Endothelial cell of umbilical vein (primary cell): ENCODE data around the gene ASB2. TPM values are rescaled to one million over a fixed set of nuclear protein-coding genes. Genes with fewer than 3 reads are reported as not detected.

Source experiments
- BruUV-seq: library from RNA; stranded (reverse); fragments of 400-500 nt; replicated peaks from 2 replicates; lab custom pipeline; 2021; lab: Mats Ljungman, UMichigan
- CTCF ChIA-PET: fragments of 300-600, 350-600 bp; sonication (Branson Sonifier 250); formaldehyde crosslinking; loops from one replicate; lab custom pipeline; 2021; ENCODE audit warnings: antibody characterized with exemption, inconsistent platforms; lab: Charles Lee
- POLR2A ChIA-PET: fragments of 300-600, 350-600 bp; sonication (Branson Sonifier 250); formaldehyde crosslinking; loops from one replicate; lab custom pipeline; 2021; ENCODE audit warnings: antibody characterized with exemption, inconsistent platforms; lab: Charles Lee
- DNase-seq: peaks from one replicate; pipeline ENCODE4 v3.0.0-alpha.2; 2011; ENCODE audit warnings: low read depth, low spot score
- FAIRE-seq: peaks from 2 replicates; lab custom pipeline; 2011; peaks lifted over from hg19 to GRCh38; lab: Jason Lieb, UNC
- H2AFZ ChIP-seq: 2 replicates; pipeline ENCODE4 v1.6.0; 2012; ENCODE audit warnings: low read depth, low read length, control low read depth, inconsistent platforms
- H3K27ac ChIP-seq: 2 replicates; pipeline ENCODE4 v1.5.1; 2011; ENCODE audit warnings: low read depth, mild to moderate bottlenecking, control low read depth, low read length, moderate library complexity; ENCODE audit not compliant: insufficient read depth
- H3K27me3 ChIP-seq, 2 experiments: 2 replicates each; pipeline versions ENCODE4 v1.6.0 to v1.6.1; 2011; ENCODE audit warnings: low read length in 2 of 2, mixed read lengths in 1 of 2; ENCODE audit not compliant: control insufficient read depth in 2 of 2, insufficient read depth in 2 of 2
- H3K36me3 ChIP-seq, 2 experiments: 2 replicates in 1 of 2; 3 replicates in 1 of 2; pipeline ENCODE4 v1.5.1; 2011; ENCODE audit warnings: low read length in 2 of 2, mild to moderate bottlenecking in 1 of 2, moderate library complexity in 1 of 2; ENCODE audit not compliant: control insufficient read depth in 2 of 2, insufficient read depth in 2 of 2; ENCODE audit errors: extremely low read depth in 1 of 2
- H3K4me1 ChIP-seq: 3 replicates; pipeline ENCODE4 v1.5.1; 2011; ENCODE audit warnings: mild to moderate bottlenecking, low read length; ENCODE audit not compliant: control insufficient read depth, insufficient read depth; ENCODE audit errors: extremely low read depth
- H3K4me2 ChIP-seq: 2 replicates; pipeline ENCODE4 v1.6.1; 2011; ENCODE audit warnings: low read length, control low read depth, mixed read lengths; ENCODE audit not compliant: insufficient read depth
- H3K4me3 ChIP-seq, 3 experiments: fragments of 200-600 bp in 1 of 3; sonication (generic), shearing (Covaris generic) in 1 of 3; replicated peaks in 1 of 3; 2 replicates each; pipeline ENCODE4 v1.5.1; 2011 to 2016; ENCODE audit warnings: control low read depth in 3 of 3, low read length in 3 of 3, mild to moderate bottlenecking in 2 of 3, inconsistent platforms in 1 of 3, low read depth in 1 of 3, moderate library complexity in 1 of 3; ENCODE audit not compliant: insufficient read depth in 1 of 3
- H3K79me2 ChIP-seq: 2 replicates; pipeline ENCODE4 v1.6.0; 2012; ENCODE audit warnings: low read length, inconsistent platforms; ENCODE audit not compliant: control insufficient read depth, insufficient read depth
- H3K9ac ChIP-seq: replicated peaks from 2 replicates; pipeline ENCODE3; 2011; ENCODE audit warnings: low read length, control low read depth; ENCODE audit not compliant: insufficient read depth; ENCODE audit errors: extremely low read depth
- H3K9me1 ChIP-seq: replicated peaks from 3 replicates; pipeline ENCODE4 v1.6.0; 2011; ENCODE audit warnings: mild to moderate bottlenecking, low read length; ENCODE audit not compliant: control insufficient read depth, insufficient read depth; ENCODE audit errors: extremely low read depth
- H3K9me3 ChIP-seq: replicated peaks from 2 replicates; pipeline ENCODE4 v1.5.1; 2012; ENCODE audit warnings: low read length, inconsistent platforms; ENCODE audit not compliant: control insufficient read depth, insufficient read depth
- H4K20me1 ChIP-seq: replicated peaks from 2 replicates; pipeline ENCODE3; 2011; ENCODE audit warnings: mild to moderate bottlenecking, low read length; ENCODE audit not compliant: control insufficient read depth, insufficient read depth; ENCODE audit errors: extremely low read depth
- EZH2 ChIP-seq: IDR thresholded peaks from 2 replicates; pipeline ENCODE4 v1.6.1; 2012; ENCODE audit warnings: borderline replicate concordance, low read depth, mild to moderate bottlenecking, moderate library complexity, low read length, inconsistent platforms; ENCODE audit not compliant: severe bottlenecking
- FOS ChIP-seq: IDR thresholded peaks from 2 replicates; pipeline ENCODE4 v1.6.1; 2011; ENCODE audit warnings: mild to moderate bottlenecking, low read length, moderate library complexity, borderline replicate concordance; ENCODE audit not compliant: insufficient read depth
- GATA2 ChIP-seq: IDR thresholded peaks from 2 replicates; pipeline ENCODE4 v1.7.0; 2011; ENCODE audit warnings: low read depth, mild to moderate bottlenecking, moderate library complexity, mixed read lengths, low read length; ENCODE audit not compliant: insufficient read length, insufficient read depth
- JUN ChIP-seq: IDR thresholded peaks from 2 replicates; pipeline ENCODE4 v1.6.1; 2011; ENCODE audit warnings: borderline replicate concordance, low read depth; ENCODE audit not compliant: insufficient read length, insufficient read depth
- MAX ChIP-seq: IDR thresholded peaks from 2 replicates; pipeline ENCODE4 v1.6.1; 2011; ENCODE audit not compliant: insufficient read depth, insufficient read length
- MYC ChIP-seq: IDR thresholded peaks from one replicate; pipeline ENCODE4 v1.6.1; 2011; ENCODE audit warnings: mild to moderate bottlenecking, low read depth, low read length
- POLR2A ChIP-seq: IDR thresholded peaks from 2 replicates; pipeline ENCODE4 v1.6.1; 2012; ENCODE audit warnings: low read depth, mild to moderate bottlenecking, control low read depth, low read length
- POLR2AphosphoS5 ChIP-seq: IDR thresholded peaks from 2 replicates; pipeline ENCODE4 v1.6.1; 2012; ENCODE audit warnings: low read depth, mild to moderate bottlenecking, control low read depth, low read length, moderate library complexity; ENCODE audit not compliant: insufficient read depth
- dilution Hi-C: fragments of 300-500 bp; cut with MboI; formaldehyde crosslinking; loops from one replicate; pipeline ENCODE4 v1.15.0; 2019; ENCODE audit warnings: low sequenced_read_pairs; ENCODE audit not compliant: extremely low pct_ligation_motif_present
- intact Hi-C: fragments of 100-400 bp; cut with micrococcal nuclease; formaldehyde crosslinking; loops from one replicate; pipeline ENCODE4 v1.10.0; 2022
- polyA plus RNA-seq, 4 experiments: library from polyadenylated mRNA; depleted of rRNA in 3 of 4; stranded (reverse) in 3 of 4; unstranded in 1 of 4; fragments of >200 nt; gene quantifications; 2 replicates each; pipeline versions ENCODE4 v1.2.1 to v1.2.3, GENCODE V29; 2011 to 2012; ENCODE audit warnings: missing spikeins in 1 of 4
- total RNA-seq: library from RNA; stranded (reverse); gene quantifications from 2 replicates; pipeline ENCODE4 v1.2.3, GENCODE V29; 2021
- TF ChIP-seq, protein P1 (sequence below), 2 donors: IDR thresholded peaks; 1 replicate in 1 of 2; 2 replicates in 1 of 2; pipeline ENCODE4 v1.5.1; 2011; ENCODE audit warnings: low read length in 2 of 2, mild to moderate bottlenecking in 2 of 2, moderate library complexity in 2 of 2, control low read depth in 1 of 2, inconsistent platforms in 1 of 2, low read depth in 1 of 2; ENCODE audit not compliant: insufficient read depth in 1 of 2; ENCODE audit errors: extremely low read depth in 1 of 2

ASB2 gene
- total and polyA plus RNA-seq, 2 donors (not counting 3 experiments of a cell fraction or from before 2014, with no cell fraction given) = not detected

- H2AFZ ChIP-seq = no peak overlapping the region
- no peaks in the 10 kb centered on the region for H3K36me3 ChIP-seq
- H3K9me1 ChIP-seq = no peaks in the 10 kb centered on the region
- no peaks in the 10 kb centered on the region for H3K4me1 ChIP-seq
- TF ChIP-seq POLR2A = no peak
- TF ChIP-seq MAX = no peak
- TF ChIP-seq MYC = no peak
- no peak for TF ChIP-seq EZH2
- TF ChIP-seq GATA2 = no peak
- TF ChIP-seq POLR2AphosphoS5 = no peak
- no peak for TF ChIP-seq JUN
- TF ChIP-seq, protein P1, sequence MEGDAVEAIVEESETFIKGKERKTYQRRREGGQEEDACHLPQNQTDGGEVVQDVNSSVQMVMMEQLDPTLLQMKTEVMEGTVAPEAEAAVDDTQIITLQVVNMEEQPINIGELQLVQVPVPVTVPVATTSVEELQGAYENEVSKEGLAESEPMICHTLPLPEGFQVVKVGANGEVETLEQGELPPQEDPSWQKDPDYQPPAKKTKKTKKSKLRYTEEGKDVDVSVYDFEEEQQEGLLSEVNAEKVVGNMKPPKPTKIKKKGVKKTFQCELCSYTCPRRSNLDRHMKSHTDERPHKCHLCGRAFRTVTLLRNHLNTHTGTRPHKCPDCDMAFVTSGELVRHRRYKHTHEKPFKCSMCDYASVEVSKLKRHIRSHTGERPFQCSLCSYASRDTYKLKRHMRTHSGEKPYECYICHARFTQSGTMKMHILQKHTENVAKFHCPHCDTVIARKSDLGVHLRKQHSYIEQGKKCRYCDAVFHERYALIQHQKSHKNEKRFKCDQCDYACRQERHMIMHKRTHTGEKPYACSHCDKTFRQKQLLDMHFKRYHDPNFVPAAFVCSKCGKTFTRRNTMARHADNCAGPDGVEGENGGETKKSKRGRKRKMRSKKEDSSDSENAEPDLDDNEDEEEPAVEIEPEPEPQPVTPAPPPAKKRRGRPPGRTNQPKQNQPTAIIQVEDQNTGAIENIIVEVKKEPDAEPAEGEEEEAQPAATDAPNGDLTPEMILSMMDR (IDR thresholded peaks at IDR 0.05; ENCODE audit: extremely low read depth in 1 of 2, insufficient read depth in 1 of 2, low read depth in 1 of 2, low read length in 2 of 2) = no peak
- TF ChIP-seq FOS = no peak
- no peak overlapping the region for H3K4me3 ChIP-seq
- H4K20me1 ChIP-seq = no peaks in the 10 kb centered on the region
- H3K79me2 ChIP-seq = no peaks in the 10 kb centered on the region
- no peaks in the 10 kb centered on the region for H3K9me3 ChIP-seq
- POLR2A ChIA-PET = no interaction called here
- intact Hi-C loops = no loop called here
- no peak overlapping the region for H3K9ac ChIP-seq
- CTCF ChIA-PET = interaction anchor here (1.0 to 7.1 kb wide), 3 partner anchors 13 to 24 kb away, joined by 3 to 60 read pairs (median 4); no protein-coding TSS in a partner anchor
- dilution Hi-C loops = no loop called here
- no peak overlapping the region for H3K4me2 ChIP-seq
- no TSS peak for BruUV-seq
- no peak for DNase-seq
- no peak for FAIRE-seq
- no peak overlapping the region for H3K27ac ChIP-seq
- no peaks in the 10 kb centered on the region for H3K27me3 ChIP-seq
Measured at GRCh38 chr14:93960108-93960475, 16.3 kb downstream of the ASB2 start.
